Activated naive CD8-positive, alpha-beta T cell (primary cell): ENCODE results near the gene RNASET2.
"Not testable (repeated sequence)": the region's sequence is repeated elsewhere in the genome, so short reads cannot be mapped to it uniquely, and the experiment has no call there.

Experiments used
- H3K27ac Mint-ChIP-seq: one replicate; pipeline ENCODE4 v1.8.0; 2021; ENCODE audit warnings: mixed read lengths
- H3K27me3 Mint-ChIP-seq: one replicate; pipeline ENCODE4 v1.8.0; 2021; ENCODE audit warnings: mixed read lengths
- H3K36me3 Mint-ChIP-seq: one replicate; pipeline ENCODE4 v1.8.0; 2021; ENCODE audit warnings: mixed read lengths
- H3K4me1 Mint-ChIP-seq: one replicate; pipeline ENCODE4 v1.8.0; 2021; ENCODE audit warnings: low read depth, mixed read lengths
- H3K4me3 Mint-ChIP-seq: one replicate; pipeline ENCODE4 v1.8.0; 2021; ENCODE audit warnings: mild to moderate bottlenecking, mixed read lengths
- H3K9me3 Mint-ChIP-seq: one replicate; pipeline ENCODE4 v1.8.0; 2021; ENCODE audit warnings: low read depth, mixed read lengths

Gene RNASET2

DNA sequence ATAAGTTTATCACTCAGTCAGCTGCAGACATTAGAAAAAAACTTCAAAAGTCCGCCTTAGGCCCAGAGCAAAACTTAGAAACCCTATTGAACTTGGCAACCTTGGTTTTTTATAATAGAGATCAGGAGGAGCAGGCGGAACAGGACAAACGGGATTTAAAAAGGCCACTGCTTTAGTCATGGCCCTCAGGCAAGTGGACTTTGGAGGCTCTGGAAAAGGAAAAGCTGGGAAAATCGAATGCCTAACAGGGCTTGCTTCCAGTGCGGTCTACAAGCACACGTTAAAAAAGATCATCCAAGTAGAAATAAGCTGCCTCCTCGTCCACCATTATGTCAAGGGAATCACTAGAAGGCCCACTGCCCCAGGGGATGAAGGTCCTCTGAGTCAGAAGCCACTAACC is 61.7 kb downstream of the RNASET2 start:
- not testable (repeated sequence) for H3K9me3 Mint-ChIP-seq, H3K4me3 Mint-ChIP-seq, H3K27me3 Mint-ChIP-seq, H3K36me3 Mint-ChIP-seq, H3K4me1 Mint-ChIP-seq, H3K27ac Mint-ChIP-seq

DNA sequence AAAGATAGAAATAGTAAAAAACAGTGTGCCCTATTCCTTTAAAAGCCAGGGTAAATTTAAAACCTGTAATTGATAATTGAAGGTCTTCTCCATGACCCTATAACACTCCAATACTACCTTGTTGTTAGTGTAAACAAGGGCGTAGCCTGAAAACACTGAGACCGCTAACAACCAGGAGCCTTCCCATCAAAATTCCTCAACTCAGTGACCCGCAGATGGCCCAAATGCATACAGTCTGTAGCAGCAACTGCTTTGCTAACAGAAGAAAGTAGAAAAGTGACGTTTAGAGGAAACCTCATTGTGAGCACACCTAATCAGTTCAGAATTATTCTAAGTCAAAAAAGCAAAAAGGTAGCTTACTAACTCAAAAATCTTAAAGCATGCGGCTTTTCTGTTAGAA is 63.9 kb downstream of the RNASET2 start:
- H3K4me1 Mint-ChIP-seq, H3K27me3 Mint-ChIP-seq, H3K4me3 Mint-ChIP-seq: not testable (repeated sequence)

GRCh38 chr6:166886773-166887172 is 69.6 kb downstream of the RNASET2 start:
- not testable (repeated sequence) for H3K4me1 Mint-ChIP-seq, H3K27ac Mint-ChIP-seq, H3K4me3 Mint-ChIP-seq, H3K27me3 Mint-ChIP-seq, H3K9me3 Mint-ChIP-seq
- H3K36me3 Mint-ChIP-seq: peaks cover 26% of the 10 kb centered on the region

More for the DNA sequence above, 63.9 kb downstream of the RNASET2 start:
- H3K9me3 Mint-ChIP-seq, H3K27ac Mint-ChIP-seq: not testable (repeated sequence)
- peaks cover 19% of the 10 kb centered on the region for H3K36me3 Mint-ChIP-seq

DNA sequence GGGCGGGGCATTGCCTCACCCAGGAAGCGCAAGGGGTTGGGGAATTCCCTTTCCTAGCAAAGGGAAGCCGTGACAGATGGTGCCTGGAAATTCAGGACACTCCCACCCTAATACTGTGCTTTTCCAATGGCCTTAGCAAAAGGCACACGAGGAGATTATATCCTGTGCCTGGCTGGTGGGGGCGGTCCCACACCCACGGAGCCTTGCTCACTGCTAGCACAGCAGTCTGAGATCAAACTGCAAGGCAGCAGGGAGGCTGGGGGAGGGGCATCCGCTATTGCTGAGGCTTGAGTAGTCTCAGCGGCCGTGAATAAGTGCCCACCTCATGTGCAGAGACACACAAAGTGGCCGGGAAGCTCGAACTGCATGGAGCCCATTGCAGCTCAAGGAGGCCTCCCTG is 71.4 kb downstream of the RNASET2 start:
- H3K27ac Mint-ChIP-seq, H3K4me1 Mint-ChIP-seq, H3K9me3 Mint-ChIP-seq, H3K4me3 Mint-ChIP-seq, H3K27me3 Mint-ChIP-seq: not testable (repeated sequence)
- peaks cover 17% of the 10 kb centered on the region for H3K36me3 Mint-ChIP-seq

- Mint-ChIP-seq H3K4me3 (no peak overlapping the region), H3K4me1 (no peaks in the 10 kb centered on the region), H3K27me3 (no peaks in the 10 kb centered on the region), H3K9me3 (no peaks in the 10 kb centered on the region), H3K36me3 (peaks cover 19% of the 10 kb centered on the region), H3K27ac (no peak overlapping the region)
Measured at GRCh38 chr6:166879594-166879993, 76.8 kb downstream of the RNASET2 start.
